GM19193 (cell line): ENCODE measurements around the gene CDH13.

ENCODE experiments used
- POLR2A ChIP-seq: IDR thresholded peaks from 4 replicates; pipeline ENCODE4 v1.6.1; 2011; ENCODE audit not compliant: insufficient read depth, insufficient read length; ENCODE audit errors: extremely low read depth

CDH13 gene

GRCh38 chr16:83682868-83683235 lies 1056.1 kb downstream of the CDH13 start:
- TF ChIP-seq POLR2A, result no peak

GRCh38 chr16:83685615-83686165 lies 1058.9 kb downstream of the CDH13 start:
- TF ChIP-seq POLR2A, result no peak

GRCh38 chr16:83686726-83687125 lies 1060.0 kb downstream of the CDH13 start:
- TF ChIP-seq POLR2A, result no peak

GRCh38 chr16:83689385-83689831 lies 1062.6 kb downstream of the CDH13 start:
- no peak for TF ChIP-seq POLR2A

- TF ChIP-seq POLR2A, result no peak
Measured at GRCh38 chr16:83692224-83692623, 1065.5 kb downstream of the CDH13 start.

- no peak for TF ChIP-seq POLR2A
Measured at GRCh38 chr16:83698964-83699363, 1072.2 kb downstream of the CDH13 start.

GRCh38 chr16:83699817-83700216 lies 1073.0 kb downstream of the CDH13 start:
- TF ChIP-seq POLR2A, result no peak

- TF ChIP-seq POLR2A, result no peak
Measured at GRCh38 chr16:83700918-83701317, 1074.1 kb downstream of the CDH13 start.

GRCh38 chr16:83701494-83701893 lies 1074.7 kb downstream of the CDH13 start:
- no peak for TF ChIP-seq POLR2A

- no peak for TF ChIP-seq POLR2A
Measured at GRCh38 chr16:83704656-83705055, 1077.9 kb downstream of the CDH13 start.

GRCh38 chr16:83705856-83706255 lies 1079.1 kb downstream of the CDH13 start:
- TF ChIP-seq POLR2A, result no peak

GRCh38 chr16:83706394-83706793 lies 1079.6 kb downstream of the CDH13 start:
- no peak for TF ChIP-seq POLR2A

- no peak for TF ChIP-seq POLR2A
Measured at GRCh38 chr16:83711069-83711468, 1084.3 kb downstream of the CDH13 start.

GRCh38 chr16:83713597-83713996 lies 1086.8 kb downstream of the CDH13 start:
- no peak for TF ChIP-seq POLR2A

- no peak for TF ChIP-seq POLR2A
Measured at GRCh38 chr16:83714286-83714685, 1087.5 kb downstream of the CDH13 start.

- TF ChIP-seq POLR2A, result no peak
Measured at GRCh38 chr16:83715217-83715920, 1088.6 kb downstream of the CDH13 start.
